Measurements from ENCODE around the gene DNM2. TPM values are rescaled to one million over a fixed set of nuclear protein-coding genes. Genes with fewer than 3 reads are reported as not detected.

The DNM2 gene
- total RNA-seq, 1 donor from 2014 or later = 156 TPM

DNA sequence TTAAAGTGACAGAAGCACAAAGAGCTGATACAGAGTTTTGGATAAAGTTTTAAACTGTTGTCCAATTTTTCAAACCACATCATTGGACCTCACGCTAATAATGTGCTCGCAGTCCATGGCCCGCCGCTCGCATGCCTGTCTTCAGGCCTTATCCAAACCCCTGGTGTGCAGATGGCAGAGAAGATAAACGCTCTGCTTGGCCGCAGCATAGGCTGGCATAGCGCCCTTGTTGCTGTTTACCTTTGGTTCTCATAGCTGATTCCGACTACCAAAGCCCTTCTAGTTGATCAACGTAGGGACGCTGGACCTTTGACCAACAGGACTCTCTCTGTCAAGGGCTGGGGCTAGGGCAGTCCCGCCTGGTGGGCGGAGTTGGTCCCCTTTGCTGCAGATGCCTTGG, 40.1 kb upstream of the DNM2 start:
- Histone ChIP-seq H3K9me3 (replicated peaks) (no peaks in the 10 kb centered on the region), H3K4me3 (no peak overlapping the region), H3K27ac (replicated peaks) (no peak overlapping the region), H3K4me1 (peaks cover 6% of the 10 kb centered on the region), H3K36me3 (peaks cover 99% of the 10 kb centered on the region), H3K27me3 (ENCODE audit: low read depth) (no peaks in the 10 kb centered on the region)
- TF ChIP-seq, protein P1, sequence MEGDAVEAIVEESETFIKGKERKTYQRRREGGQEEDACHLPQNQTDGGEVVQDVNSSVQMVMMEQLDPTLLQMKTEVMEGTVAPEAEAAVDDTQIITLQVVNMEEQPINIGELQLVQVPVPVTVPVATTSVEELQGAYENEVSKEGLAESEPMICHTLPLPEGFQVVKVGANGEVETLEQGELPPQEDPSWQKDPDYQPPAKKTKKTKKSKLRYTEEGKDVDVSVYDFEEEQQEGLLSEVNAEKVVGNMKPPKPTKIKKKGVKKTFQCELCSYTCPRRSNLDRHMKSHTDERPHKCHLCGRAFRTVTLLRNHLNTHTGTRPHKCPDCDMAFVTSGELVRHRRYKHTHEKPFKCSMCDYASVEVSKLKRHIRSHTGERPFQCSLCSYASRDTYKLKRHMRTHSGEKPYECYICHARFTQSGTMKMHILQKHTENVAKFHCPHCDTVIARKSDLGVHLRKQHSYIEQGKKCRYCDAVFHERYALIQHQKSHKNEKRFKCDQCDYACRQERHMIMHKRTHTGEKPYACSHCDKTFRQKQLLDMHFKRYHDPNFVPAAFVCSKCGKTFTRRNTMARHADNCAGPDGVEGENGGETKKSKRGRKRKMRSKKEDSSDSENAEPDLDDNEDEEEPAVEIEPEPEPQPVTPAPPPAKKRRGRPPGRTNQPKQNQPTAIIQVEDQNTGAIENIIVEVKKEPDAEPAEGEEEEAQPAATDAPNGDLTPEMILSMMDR (IDR thresholded peaks at IDR 0.05; ENCODE audit: borderline replicate concordance) = no peak
- no peak for DNase-seq
- intact Hi-C loops (cut with micrococcal nuclease) = no loop called here

DNA sequence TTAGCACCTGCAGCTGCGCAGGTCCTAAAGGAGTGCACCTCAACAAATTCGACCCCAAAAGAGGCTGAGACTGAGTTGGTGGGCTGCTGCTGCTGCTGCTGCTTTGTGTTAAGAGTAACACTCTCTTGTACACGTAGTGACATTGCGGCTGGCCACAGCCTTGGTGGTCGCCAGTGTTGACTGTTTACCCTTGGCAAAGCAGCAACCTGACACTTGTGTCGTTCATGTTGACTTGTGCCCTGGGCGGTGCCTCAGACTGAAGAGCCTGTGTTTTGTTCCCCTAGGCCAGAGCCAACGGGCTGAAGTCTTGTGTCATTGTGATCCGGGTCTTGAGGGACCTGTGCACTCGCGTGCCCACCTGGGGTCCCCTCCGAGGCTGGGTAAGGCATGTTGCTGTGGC, 39.1 kb upstream of the DNM2 start:
- TF ChIP-seq, protein P1 (IDR thresholded peaks at IDR 0.05; ENCODE audit: borderline replicate concordance) = no peak
- Histone ChIP-seq H3K4me3 (no peak overlapping the region), H3K27ac (replicated peaks) (no peak overlapping the region), H3K9me3 (replicated peaks) (no peaks in the 10 kb centered on the region), H3K4me1 (peaks cover 6% of the 10 kb centered on the region), H3K27me3 (ENCODE audit: low read depth) (no peaks in the 10 kb centered on the region), H3K36me3 (peaks cover 99% of the 10 kb centered on the region)
- intact Hi-C loops (cut with micrococcal nuclease) = no loop called here
- no peak for DNase-seq

DNA sequence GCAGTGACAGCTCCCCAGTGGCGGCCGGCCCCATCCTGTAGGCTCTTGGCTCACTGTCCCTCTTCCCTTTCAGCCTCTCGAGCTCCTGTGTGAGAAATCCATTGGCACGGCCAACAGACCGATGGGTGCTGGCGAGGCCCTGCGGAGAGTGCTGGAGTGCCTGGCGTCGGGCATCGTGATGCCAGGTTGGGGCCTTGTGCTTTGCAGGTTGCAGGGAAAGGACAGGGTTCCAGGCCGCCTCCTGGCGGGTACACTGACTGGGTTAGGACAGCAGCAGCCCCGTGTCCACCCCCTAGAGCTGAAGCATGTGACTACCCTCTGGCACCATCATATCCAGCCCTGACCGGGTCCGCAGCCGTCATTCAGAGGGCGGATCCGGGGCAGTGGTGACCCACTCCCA, 38.1 kb upstream of the DNM2 start:
- TF ChIP-seq, protein P1 (IDR thresholded peaks at IDR 0.05; ENCODE audit: borderline replicate concordance) = no peak
- Histone ChIP-seq H3K36me3 (peaks cover 99% of the 10 kb centered on the region), H3K4me1 (peaks cover 6% of the 10 kb centered on the region), H3K27me3 (ENCODE audit: low read depth) (no peaks in the 10 kb centered on the region), H3K9me3 (replicated peaks) (no peaks in the 10 kb centered on the region), H3K27ac (replicated peaks) (no peak overlapping the region), H3K4me3 (no peak overlapping the region)
- DNase-seq = no peak
- intact Hi-C loops (cut with micrococcal nuclease) = no loop called here

DNA sequence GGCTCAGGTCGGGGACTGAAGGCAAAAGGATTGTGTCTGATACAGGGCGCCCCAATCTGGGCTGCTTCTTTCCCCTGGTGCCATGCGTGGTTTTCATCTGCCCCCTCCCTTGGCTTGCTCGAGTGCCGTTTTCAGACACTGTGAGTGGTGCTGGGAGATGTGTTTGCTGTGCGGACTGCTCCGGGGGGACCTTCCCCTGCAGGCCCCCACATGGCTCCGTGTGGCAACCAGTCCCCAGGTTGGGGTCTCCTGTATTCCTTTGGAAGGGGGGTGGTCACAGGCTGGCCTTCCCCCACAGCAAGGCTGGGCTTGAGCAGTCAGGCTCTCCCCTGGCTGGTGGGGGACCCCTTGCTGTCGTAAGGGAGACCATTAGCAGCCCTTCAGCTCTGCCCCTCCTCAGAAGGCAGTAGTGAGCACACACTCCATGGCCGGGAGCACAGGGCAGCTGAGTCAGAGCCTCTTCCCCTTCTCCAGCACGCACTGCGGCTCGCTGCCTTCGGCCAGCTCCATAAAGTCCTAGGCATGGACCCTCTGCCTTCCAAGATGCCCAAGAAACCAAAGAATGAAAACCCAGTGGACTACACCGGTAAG, 37.2 kb upstream of the DNM2 start:
- no peaks in the 10 kb centered on the region for H3K9me3 ChIP-seq (replicated peaks)
- DNase-seq = no peak
- H3K27ac ChIP-seq (replicated peaks) = no peak overlapping the region
- no peaks in the 10 kb centered on the region for H3K27me3 ChIP-seq (ENCODE audit: low read depth)
- H3K4me1 ChIP-seq = peaks cover 15% of the 10 kb centered on the region
- H3K4me3 ChIP-seq = no peak overlapping the region
- H3K36me3 ChIP-seq = peaks cover 96% of the 10 kb centered on the region
- intact Hi-C loops (cut with micrococcal nuclease) = no loop called here
- TF ChIP-seq, protein P1 (IDR thresholded peaks at IDR 0.05; ENCODE audit: borderline replicate concordance) = no peak

DNA sequence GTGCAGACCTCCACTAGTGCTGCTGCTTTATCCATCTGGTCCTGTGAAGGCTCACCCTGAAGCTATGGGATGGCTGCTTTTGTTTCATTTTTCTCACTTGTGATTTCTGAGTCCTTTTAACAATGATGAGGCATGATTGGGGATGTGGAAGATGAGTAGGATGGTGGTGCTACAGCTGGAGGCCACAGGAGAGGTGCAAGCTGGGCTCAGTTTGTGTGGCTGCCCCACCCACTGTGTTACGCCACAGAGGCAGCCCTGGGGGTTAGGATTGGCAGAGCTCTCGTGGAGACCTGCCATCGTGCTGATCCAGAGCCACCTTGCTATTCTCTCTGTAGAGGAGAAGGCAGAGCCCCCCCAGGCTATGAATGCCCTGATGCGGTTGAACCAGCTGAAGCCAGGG, 36.2 kb upstream of the DNM2 start:
- H3K36me3 ChIP-seq = peaks cover 93% of the 10 kb centered on the region
- TF ChIP-seq, protein P1 (IDR thresholded peaks at IDR 0.05; ENCODE audit: borderline replicate concordance) = no peak
- H3K27ac ChIP-seq (replicated peaks) = no peak overlapping the region
- no peaks in the 10 kb centered on the region for H3K27me3 ChIP-seq (ENCODE audit: low read depth)
- DNase-seq = no peak
- no peaks in the 10 kb centered on the region for H3K9me3 ChIP-seq (replicated peaks)
- peaks cover 26% of the 10 kb centered on the region for H3K4me1 ChIP-seq
- no peak overlapping the region for H3K4me3 ChIP-seq
- intact Hi-C loops (cut with micrococcal nuclease) = no loop called here

Data from left ventricle myocardium inferior (tissue), 1 donor.